ENCODE measurements around the gene MKNK1.

MKNK1 gene

GRCh38 chr1:46595127-46595526 is 8.9 kb downstream of the MKNK1 start:
- no peak for DNase-seq

GRCh38 chr1:46594063-46594462 is 10.0 kb downstream of the MKNK1 start:
- no peak for DNase-seq

- DNase-seq: no peak
Measured at GRCh38 chr1:46592823-46593222, 11.2 kb downstream of the MKNK1 start.

GRCh38 chr1:46589529-46589928 is 14.5 kb downstream of the MKNK1 start:
- no peak for DNase-seq

GRCh38 chr1:46587069-46587468 is 17.0 kb downstream of the MKNK1 start:
- DNase-seq: no peak

- DNase-seq: no peak
Measured at GRCh38 chr1:46585312-46585938, 18.6 kb downstream of the MKNK1 start.

- no peak for DNase-seq
Measured at GRCh38 chr1:46583494-46583893, 20.6 kb downstream of the MKNK1 start.

GRCh38 chr1:46582972-46583371 is 21.1 kb downstream of the MKNK1 start:
- DNase-seq: no peak

- peak; percentile 33 for DNase-seq
Measured at GRCh38 chr1:46581681-46582455, 22.2 kb downstream of the MKNK1 start.

- no peak for DNase-seq
Measured at GRCh38 chr1:46580140-46580903, 23.7 kb downstream of the MKNK1 start.

- DNase-seq: no peak
Measured at GRCh38 chr1:46577671-46578070, 26.4 kb downstream of the MKNK1 start.

- DNase-seq: no peak
Measured at GRCh38 chr1:46576596-46576995, 27.5 kb downstream of the MKNK1 start.

GRCh38 chr1:46575778-46576177 is 28.3 kb downstream of the MKNK1 start:
- DNase-seq: no peak

GRCh38 chr1:46575300-46575699 is 28.8 kb downstream of the MKNK1 start:
- DNase-seq: no peak

- DNase-seq: no peak
Measured at GRCh38 chr1:46571691-46572225, 32.3 kb downstream of the MKNK1 start.

- no peak for DNase-seq
Measured at GRCh38 chr1:46569884-46570725, 34.0 kb downstream of the MKNK1 start.

- DNase-seq: no peak
Measured at GRCh38 chr1:46569116-46569515, 35.0 kb downstream of the MKNK1 start.

GRCh38 chr1:46568461-46568891 is 35.6 kb downstream of the MKNK1 start:
- no peak for DNase-seq

- DNase-seq: no peak
Measured at GRCh38 chr1:46563341-46563740, 40.7 kb downstream of the MKNK1 start.

GRCh38 chr1:46562498-46562897 is 41.6 kb downstream of the MKNK1 start:
- no peak for DNase-seq

- DNase-seq: no peak
Measured at GRCh38 chr1:46558966-46559365, 45.1 kb downstream of the MKNK1 start.

- no peak for DNase-seq
Measured at GRCh38 chr1:46558141-46558963, 45.7 kb downstream of the MKNK1 start.
